Measurements from ENCODE around the gene ARHGEF26.

DNA sequence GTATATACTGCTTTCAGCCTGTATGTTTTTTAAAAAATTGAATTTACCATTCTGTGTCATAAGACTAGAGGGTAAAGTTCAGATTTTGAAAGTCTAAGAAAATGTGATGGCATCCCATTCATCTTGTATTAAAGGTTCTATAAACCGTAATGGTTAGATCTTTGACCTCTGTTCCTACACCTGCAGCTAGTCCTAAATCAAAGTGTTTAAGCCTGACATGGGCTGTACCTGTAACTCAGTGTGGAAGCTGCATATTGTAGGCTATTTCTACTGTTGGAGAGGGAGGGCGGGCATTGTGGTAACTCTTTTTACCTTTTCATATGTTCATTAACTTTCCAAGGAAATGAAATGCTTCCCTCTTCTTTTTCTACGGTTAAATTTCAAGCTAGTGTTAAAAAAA lies 53.9 kb downstream of the ARHGEF26 start:
- TF ChIP-seq CTCF (IDR thresholded peaks at IDR 0.05) (no peak), GRHL2 (CRISPR knock-in tag; IDR thresholded peaks at IDR 0.05; ENCODE audit: insufficient replicate concordance, severe bottlenecking) (no peak), IRF2 (CRISPR knock-in tag; IDR thresholded peaks at IDR 0.05; ENCODE audit: borderline replicate concordance, low read depth) (no peak), CREM (CRISPR knock-in tag; IDR thresholded peaks at IDR 0.05) (no peak), JUN (CRISPR knock-in tag; IDR thresholded peaks at IDR 0.05) (no peak), ESRRA (CRISPR knock-in tag; IDR thresholded peaks at IDR 0.05; ENCODE audit: borderline replicate concordance) (no peak), NR2C2 (CRISPR knock-in tag; IDR thresholded peaks at IDR 0.05) (no peak), ZBTB21 (CRISPR knock-in tag; IDR thresholded peaks at IDR 0.05; ENCODE audit: borderline replicate concordance) (no peak)
- TF ChIP-seq, protein P1, sequence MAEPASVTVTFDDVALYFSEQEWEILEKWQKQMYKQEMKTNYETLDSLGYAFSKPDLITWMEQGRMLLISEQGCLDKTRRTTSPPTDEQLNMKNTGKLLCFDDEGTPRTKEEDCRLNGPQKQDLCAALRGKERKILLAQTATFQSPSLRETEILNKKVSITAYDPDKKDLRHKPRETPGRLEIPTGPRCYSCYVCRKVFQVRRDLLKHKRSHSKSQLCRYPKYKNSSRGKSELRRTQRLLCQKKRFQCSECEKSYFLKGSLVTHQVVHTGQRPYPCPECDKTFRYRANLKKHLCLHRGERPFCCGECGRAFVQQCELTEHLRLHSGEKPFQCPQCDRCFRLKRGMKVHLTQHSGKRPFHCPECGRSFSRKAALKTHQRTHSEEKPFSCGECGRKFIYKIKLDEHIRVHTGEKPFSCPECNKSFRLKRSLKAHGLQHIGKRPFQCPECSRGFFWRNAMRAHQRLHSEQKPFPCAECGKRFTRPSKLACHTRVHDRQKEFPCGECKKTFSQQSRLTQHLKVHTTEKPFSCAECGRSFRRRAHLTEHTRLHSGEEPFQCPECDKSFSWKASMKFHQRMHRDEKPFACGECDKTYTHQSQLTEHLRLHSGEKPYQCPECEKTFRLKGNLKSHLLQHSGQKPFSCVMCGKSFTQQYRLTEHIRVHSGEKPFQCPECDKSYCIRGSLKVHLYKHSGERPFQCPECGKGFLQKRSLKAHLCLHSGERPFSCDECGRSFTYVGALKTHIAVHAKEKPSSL (CRISPR knock-in tag; conservative IDR thresholded peaks at IDR 0.05): no peak

Measured in WTC11 (cell line).